GM21367 (cell line): ENCODE measurements around the gene GASK1B.

ENCODE experiments used
- ATAC-seq: cut with Tn5 transposase; IDR thresholded peaks from one replicate; pipeline ENCODE4 v1.9.1; 2021; ENCODE audit not compliant: unreplicated experiment

GASK1B gene

DNA sequence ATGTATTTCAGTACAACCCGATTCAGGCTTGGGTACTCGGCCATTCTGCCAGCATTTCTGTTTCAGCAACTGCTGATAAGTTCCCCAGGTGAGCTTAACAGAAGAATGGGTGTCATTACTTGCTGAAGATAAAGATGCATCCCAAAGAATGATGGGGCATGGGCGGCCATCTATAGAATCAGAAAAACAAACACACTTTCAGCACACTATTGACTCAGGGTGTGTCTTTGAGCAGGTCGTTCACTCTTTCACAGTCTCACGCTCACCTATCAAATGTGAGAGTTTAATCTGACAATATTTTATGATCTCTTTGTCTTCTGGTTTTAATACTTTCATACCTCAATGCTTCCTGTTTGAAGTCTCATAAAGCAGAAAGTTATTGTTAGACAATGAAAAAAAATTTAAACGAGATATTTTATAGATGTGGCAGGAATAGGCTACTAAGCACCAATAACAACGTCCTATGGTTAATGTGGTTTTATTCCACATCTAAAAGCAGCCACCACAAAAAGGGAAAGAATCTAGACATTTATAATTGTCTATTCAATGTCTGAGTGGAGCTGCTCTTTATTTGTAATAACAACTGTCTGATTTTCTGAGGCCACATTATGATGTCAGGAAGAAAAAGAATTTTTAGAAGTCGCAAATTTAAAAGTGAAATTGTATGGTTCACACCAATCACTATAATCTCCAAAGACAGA, 17.0 kb downstream of the GASK1B start:
- no peak for ATAC-seq

DNA sequence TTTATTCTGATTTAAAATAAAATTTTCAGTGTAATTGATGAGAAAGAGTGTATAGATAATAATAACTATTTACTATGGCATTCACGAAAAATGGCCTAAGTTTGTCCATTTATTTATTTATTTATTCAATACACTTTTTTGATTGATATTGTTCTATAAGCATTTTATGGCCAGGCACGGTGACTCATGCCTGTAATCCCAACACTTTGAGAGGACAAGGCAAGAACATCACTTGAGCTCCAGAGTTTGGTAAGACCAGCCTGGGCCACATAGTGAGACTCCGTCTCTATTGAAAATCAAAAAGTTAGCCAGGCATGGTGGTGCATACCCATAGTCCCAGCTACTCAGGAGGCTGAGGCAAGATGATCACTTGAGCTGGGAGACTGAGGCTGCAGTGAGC, 25.7 kb downstream of the GASK1B start:
- no peak for ATAC-seq

DNA sequence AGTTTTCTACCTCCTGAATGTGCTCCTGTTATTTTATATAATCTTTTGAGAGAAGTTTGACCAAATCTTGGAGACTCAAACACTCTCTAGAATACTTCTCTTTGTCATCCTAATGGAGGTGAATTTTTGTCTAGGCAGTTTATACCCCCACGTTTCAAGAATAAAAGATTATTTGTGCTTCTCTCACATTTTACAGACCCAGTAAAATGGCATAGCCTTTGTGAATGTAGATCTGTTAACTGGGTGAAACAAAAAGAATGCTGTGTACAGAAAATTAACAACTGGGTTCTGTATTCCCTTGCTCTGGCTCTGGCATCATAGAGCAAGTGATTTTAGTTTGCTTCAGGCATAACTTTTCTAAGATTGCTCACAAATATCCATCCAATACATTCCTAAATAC, 26.1 kb downstream of the GASK1B start:
- ATAC-seq: no peak

DNA sequence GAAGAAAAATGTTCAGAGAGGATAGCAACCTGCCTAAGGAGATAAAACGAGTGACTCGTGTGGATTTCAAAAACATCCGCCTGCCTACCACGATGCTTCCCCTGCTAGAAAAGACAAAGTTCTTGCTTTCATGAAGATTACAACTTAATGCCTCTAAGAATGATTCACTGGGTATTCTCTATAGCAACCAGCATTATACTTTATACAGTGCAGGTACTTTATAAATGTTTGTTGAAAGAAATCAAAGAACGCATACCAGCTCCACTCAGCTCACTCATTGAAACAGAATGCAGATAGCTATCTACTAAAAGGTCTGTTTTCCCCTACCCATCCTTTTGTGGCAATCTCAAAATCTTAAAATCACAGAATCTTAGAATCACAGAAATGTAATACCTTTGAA, 33.7 kb downstream of the GASK1B start:
- no peak for ATAC-seq

DNA sequence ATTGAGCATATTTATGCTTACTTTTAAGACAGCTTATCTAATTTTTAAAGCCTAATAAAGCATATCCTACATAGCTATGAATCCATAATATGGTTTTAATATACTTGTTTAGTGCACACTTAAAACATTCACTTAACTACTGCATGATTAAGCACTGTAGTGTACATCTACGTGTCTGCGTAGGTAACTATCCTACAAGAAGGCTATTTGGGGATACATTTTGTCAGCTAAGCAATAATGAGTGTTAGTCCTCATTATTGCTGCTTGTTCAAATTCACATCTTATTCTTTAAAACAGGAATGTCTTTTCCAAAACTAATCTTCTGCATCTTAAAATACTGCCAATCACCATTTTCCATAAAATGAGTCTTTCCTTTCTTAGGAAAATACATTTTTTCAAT, 38.6 kb downstream of the GASK1B start:
- ATAC-seq: no peak

DNA sequence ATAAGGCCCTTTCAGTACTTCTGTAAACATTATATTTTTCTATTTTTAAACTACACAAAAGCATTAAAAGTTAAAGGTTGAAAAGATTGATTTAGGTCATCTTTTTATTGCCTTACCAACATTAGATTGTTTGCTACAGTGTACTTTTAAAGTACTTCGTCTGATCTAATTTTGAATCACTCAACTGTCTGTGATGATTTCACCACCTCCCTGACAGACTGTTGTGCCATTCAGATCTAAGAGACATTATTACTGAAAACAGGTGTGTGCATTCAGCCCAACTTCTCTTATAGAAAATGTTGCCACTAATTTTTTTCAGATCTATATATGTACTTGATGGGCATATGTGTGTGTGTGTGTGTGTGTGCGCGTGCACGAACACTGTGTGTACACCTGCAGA, 39.3 kb downstream of the GASK1B start:
- no peak for ATAC-seq

DNA sequence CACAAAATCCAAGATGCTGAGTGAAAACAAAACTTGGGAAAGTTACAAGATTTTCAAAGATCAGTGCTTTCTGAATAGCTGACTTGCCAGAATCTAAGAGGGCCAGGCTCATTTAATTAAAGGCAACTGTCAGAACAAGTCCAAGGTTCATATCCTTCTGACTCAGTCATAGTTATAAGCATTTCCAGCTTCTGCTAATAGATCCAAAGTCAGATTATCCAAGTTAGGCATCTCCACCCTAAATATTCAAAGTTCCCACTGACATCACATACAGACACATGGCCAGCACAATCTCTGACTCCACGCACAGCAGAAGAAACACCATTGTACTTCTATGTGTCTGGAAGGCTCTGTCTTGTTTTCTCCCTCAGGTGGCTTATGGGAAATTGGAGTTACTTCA, 41.8 kb downstream of the GASK1B start:
- no peak for ATAC-seq

DNA sequence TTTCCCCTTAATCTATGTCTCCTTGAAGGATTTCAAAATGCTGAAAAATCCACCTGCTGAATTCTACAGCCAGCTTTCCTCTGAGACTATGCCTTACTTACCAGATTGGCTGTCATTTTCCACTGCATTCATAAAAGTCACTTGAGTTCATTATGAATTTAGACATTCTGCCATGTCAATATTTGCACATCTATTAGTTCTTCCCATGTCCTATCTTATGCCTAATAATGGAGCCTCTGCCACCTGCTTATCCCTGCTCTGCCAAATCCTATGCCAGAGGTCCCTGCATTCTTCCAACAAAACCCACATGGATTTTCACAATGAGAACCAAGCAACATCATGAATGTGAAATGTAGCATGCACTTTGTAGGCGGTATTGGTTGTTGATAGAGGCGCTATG, 42.6 kb downstream of the GASK1B start:
- ATAC-seq: no peak

DNA sequence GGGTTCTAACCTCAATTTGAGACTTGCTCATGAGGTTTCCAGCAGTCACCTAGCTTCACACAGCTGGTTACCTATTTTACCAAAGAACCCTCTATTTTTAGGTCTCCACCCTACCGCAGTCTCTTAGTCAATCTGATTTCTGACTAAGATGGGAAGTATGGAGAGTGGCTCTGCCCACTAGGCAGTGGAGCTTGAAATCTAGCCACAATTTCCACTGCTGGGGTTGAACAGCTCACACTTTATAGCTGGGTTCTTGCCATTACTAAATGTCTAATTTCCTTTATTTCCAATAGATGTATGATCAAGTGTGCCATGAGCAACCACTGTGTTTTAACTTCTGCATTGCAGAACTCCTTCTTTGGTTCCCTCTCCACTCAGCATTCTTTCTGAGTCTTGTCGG, 43.1 kb downstream of the GASK1B start:
- peak; percentile 68 for ATAC-seq

DNA sequence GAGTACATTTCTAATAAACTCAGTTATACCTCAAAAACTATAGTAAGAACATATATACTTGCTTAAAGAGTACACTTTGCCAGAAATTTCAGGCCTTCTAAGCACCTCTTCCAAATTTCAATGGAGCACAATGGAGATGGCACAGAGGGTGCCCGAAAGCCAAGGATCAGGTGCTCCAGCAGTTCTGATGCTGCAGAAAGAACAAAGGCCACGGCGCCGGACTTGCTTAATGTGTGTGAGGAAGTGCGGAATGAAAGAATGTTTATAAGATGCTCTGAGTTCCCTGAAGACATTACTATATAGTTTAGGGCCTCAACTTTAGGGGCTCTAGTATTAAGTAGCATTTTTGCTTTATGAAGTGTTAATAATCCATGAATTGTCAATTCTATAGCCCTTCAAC, 44.3 kb downstream of the GASK1B start:
- no peak for ATAC-seq

DNA sequence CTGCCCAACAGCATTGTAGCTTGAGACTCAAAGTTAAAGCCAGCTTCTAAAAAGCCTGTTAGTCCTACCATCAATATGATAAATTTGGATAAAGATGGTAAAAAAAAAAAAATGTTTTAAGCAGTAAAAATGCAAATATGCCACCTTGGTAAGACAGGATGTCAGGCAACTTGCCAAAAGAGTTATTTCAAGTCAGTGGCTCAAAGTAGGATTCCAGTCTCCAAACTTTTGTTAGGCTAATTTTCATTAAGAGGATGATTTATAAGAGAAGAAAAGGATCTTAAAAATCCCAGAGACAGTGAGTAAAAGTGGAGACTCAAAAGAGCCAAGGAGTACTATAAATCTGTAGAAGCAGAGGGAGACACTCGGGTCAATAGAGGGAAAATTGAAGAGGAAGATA, 47.5 kb downstream of the GASK1B start:
- ATAC-seq: no peak
